ENCODE results near the gene LARP1B.

- TF ChIP-seq CTCF (IDR thresholded peaks at IDR 0.05), result no peak
- no peak for TF ChIP-seq POLR2AphosphoS5 (IDR thresholded peaks at IDR 0.05)
- no peak for TF ChIP-seq POLR2A (IDR thresholded peaks at IDR 0.05)
These were observed 94.9 kb downstream of the LARP1B start for GRCh38 chr4:128155874-128156456.

Measured in transverse colon (tissue), 4 donors.